Left ventricle myocardium inferior (tissue), 1 donor: Measurements from ENCODE around the gene TXNIP. TPM values are rescaled to one million over a fixed set of nuclear protein-coding genes. Genes with fewer than 3 reads are reported as not detected.

Experiments used
- DNase-seq: peaks from one replicate; pipeline ENCODE4 v3.0.0-alpha.2; 2020
- H3K27ac ChIP-seq: fragments of 200-600 bp; replicated peaks from 2 replicates; pipeline ENCODE4 v1.8.0; 2021
- H3K27me3 ChIP-seq: fragments of 200-600 bp; 2 replicates; pipeline ENCODE4 v1.8.0; 2021; ENCODE audit warnings: low read depth
- H3K36me3 ChIP-seq: fragments of 200-600 bp; 2 replicates; pipeline ENCODE4 v1.8.0; 2021
- H3K4me1 ChIP-seq: fragments of 200-600 bp; 2 replicates; pipeline ENCODE4 v1.8.0; 2021
- H3K4me3 ChIP-seq: fragments of 200-600 bp; 2 replicates; pipeline ENCODE4 v1.8.0; 2021; ENCODE audit warnings: mild to moderate bottlenecking, moderate library complexity
- H3K9me3 ChIP-seq: fragments of 200-600 bp; replicated peaks from 2 replicates; pipeline ENCODE4 v1.8.0; 2021
- intact Hi-C: fragments of 100-400 bp; cut with micrococcal nuclease; formaldehyde crosslinking; loops from one replicate; pipeline ENCODE4 v1.11.0; 2022
- total RNA-seq: library from RNA; stranded (reverse); fragmentation: NEBNext Ultra II Directional; extraction: Animal tissue kit (Norgen Biotek cat#: 25700); gene quantifications from one replicate; pipeline ENCODE4 v1.2.1, GENCODE V29; 2021
- TF ChIP-seq, protein P1 (sequence below): fragments of 200-600 bp; IDR thresholded peaks from 2 replicates; pipeline ENCODE4 v1.8.0; 2021; ENCODE audit warnings: antibody characterized with exemption, mild to moderate bottlenecking, borderline replicate concordance
- donor health status: DM: no; HTN: yes; CAD: no; lungs with severe emphysema.

TXNIP gene
- total RNA-seq, 1 donor from 2014 or later: 753 TPM

DNA sequence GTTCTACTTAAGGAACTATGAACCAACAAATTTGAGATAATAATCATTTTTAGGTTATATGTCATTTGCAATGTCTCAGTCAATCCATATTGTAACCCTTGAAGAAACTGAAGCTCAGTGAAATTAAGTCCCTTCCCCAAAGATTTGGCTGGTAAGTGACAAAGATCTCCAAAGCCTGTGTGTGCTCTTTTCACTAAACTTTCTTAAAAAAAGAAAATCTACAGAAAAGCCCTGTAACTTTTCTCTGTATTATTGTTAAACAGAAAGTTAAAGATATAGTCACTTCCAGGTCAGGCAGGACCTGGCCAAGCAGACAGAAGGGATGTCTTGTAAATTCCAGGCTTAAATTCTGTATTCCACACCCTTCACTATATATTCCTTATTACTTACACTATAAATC lies 40.0 kb downstream of the TXNIP start:
- H3K27ac ChIP-seq: peak overlapping the region; percentile 98
- H3K27me3 ChIP-seq: no peaks in the 10 kb centered on the region
- no peaks in the 10 kb centered on the region for H3K9me3 ChIP-seq
- TF ChIP-seq, protein P1, sequence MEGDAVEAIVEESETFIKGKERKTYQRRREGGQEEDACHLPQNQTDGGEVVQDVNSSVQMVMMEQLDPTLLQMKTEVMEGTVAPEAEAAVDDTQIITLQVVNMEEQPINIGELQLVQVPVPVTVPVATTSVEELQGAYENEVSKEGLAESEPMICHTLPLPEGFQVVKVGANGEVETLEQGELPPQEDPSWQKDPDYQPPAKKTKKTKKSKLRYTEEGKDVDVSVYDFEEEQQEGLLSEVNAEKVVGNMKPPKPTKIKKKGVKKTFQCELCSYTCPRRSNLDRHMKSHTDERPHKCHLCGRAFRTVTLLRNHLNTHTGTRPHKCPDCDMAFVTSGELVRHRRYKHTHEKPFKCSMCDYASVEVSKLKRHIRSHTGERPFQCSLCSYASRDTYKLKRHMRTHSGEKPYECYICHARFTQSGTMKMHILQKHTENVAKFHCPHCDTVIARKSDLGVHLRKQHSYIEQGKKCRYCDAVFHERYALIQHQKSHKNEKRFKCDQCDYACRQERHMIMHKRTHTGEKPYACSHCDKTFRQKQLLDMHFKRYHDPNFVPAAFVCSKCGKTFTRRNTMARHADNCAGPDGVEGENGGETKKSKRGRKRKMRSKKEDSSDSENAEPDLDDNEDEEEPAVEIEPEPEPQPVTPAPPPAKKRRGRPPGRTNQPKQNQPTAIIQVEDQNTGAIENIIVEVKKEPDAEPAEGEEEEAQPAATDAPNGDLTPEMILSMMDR: no peak
- H3K36me3 ChIP-seq: peaks cover 8% of the 10 kb centered on the region
- DNase-seq: no peak
- intact Hi-C loops: no loop called here
- peak overlapping the region; percentile 80 for H3K4me3 ChIP-seq
- H3K4me1 ChIP-seq: peaks cover 84% of the 10 kb centered on the region

DNA sequence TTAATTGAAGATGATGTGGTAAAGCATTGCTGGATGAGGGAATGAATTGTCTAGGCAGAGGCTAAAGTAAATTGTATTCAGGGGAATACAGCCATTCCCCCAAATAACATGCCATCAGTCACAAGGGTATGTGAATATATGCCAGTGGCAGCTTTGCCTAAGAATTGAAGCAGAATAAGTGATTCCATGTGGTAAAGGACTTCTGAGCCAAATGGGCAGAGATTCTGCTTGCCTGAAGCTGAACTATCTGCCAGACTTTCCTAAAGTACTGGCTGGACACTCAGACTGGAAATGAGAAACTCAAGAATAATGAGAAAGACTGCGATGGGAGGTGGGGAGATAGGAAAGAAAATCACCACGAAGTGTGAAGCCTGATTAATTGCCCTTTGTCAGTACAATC lies 40.9 kb downstream of the TXNIP start:
- peak overlapping the region; percentile 80 for H3K4me3 ChIP-seq
- peaks cover 84% of the 10 kb centered on the region for H3K4me1 ChIP-seq
- H3K27ac ChIP-seq: peak overlapping the region; percentile 98
- H3K27me3 ChIP-seq: no peaks in the 10 kb centered on the region
- intact Hi-C loops: no loop called here
- no peaks in the 10 kb centered on the region for H3K9me3 ChIP-seq
- no peak for DNase-seq
- H3K36me3 ChIP-seq: peaks cover 11% of the 10 kb centered on the region
- TF ChIP-seq, protein P1: no peak

DNA sequence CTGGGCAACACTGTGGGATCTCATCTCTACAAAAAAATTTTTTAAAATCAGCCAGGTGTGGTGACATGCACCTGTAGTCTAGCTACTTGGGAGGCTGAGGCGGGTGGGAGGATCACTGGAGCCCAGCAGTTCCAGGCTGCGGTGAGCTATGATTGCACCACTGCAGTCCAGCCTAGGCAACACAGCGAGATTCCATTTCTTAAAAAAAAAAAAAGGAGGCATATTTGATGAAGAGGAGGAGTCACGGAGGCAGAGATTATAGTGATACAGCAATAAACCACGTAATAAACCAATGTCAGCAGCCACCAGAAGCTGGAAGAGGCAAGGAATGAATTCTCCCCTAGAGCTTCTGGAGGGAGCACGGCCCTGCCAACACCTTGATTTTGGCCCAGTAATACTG lies 42.5 kb downstream of the TXNIP start:
- H3K27me3 ChIP-seq: no peaks in the 10 kb centered on the region
- no peaks in the 10 kb centered on the region for H3K9me3 ChIP-seq
- H3K36me3 ChIP-seq: peaks cover 11% of the 10 kb centered on the region
- TF ChIP-seq, protein P1: no peak
- intact Hi-C loops: no loop called here
- DNase-seq: no peak
- no peak overlapping the region for H3K27ac ChIP-seq
- no peak overlapping the region for H3K4me3 ChIP-seq
- H3K4me1 ChIP-seq: peaks cover 85% of the 10 kb centered on the region

DNA sequence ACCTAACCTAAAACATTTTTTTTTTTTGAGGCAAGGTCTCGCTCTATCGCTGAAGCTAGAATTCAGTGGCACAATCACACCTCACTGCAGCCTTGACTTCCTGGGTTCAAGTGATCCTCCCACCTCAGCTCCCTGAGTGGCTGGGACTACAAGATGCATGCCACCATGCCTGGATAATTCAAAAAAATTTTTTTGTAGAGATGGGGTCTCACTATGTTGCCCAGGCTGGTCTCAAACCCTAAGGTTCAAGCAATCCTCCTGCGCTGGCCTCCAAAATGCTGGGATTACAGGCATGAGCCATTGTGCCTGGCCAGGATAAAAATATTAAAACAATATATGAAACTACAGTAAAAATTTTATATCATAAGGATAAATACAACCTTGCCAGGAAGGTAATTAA lies 43.5 kb downstream of the TXNIP start:
- H3K9me3 ChIP-seq: no peaks in the 10 kb centered on the region
- TF ChIP-seq, protein P1: no peak
- no peak for DNase-seq
- no peak overlapping the region for H3K27ac ChIP-seq
- peaks cover 11% of the 10 kb centered on the region for H3K36me3 ChIP-seq
- H3K4me1 ChIP-seq: peaks cover 86% of the 10 kb centered on the region
- intact Hi-C loops: no loop called here
- no peaks in the 10 kb centered on the region for H3K27me3 ChIP-seq
- H3K4me3 ChIP-seq: no peak overlapping the region

DNA sequence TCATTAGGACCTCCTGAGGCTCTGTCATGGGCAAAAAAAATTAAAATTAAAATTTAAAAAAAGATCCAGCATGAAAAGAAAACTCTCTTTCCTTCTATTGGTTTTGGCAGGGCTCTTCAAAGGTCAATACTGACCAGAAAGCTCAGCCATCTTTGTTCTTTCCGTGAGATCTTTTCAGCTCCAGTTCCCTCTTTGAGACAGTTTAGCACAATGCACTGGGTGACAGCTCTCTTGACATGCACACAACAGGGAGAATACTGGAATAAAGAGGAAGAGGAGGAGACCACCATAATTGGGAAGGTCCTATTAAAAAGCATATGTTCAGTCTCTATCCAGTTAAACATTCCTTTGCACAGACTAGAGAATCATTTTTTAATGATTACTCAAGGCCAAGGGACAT lies 44.9 kb downstream of the TXNIP start:
- TF ChIP-seq, protein P1: no peak
- no peaks in the 10 kb centered on the region for H3K27me3 ChIP-seq
- peaks cover 20% of the 10 kb centered on the region for H3K36me3 ChIP-seq
- no peak overlapping the region for H3K27ac ChIP-seq
- H3K9me3 ChIP-seq: no peaks in the 10 kb centered on the region
- peaks cover 74% of the 10 kb centered on the region for H3K4me1 ChIP-seq
- intact Hi-C loops: no loop called here
- DNase-seq: no peak
- H3K4me3 ChIP-seq: no peak overlapping the region

DNA sequence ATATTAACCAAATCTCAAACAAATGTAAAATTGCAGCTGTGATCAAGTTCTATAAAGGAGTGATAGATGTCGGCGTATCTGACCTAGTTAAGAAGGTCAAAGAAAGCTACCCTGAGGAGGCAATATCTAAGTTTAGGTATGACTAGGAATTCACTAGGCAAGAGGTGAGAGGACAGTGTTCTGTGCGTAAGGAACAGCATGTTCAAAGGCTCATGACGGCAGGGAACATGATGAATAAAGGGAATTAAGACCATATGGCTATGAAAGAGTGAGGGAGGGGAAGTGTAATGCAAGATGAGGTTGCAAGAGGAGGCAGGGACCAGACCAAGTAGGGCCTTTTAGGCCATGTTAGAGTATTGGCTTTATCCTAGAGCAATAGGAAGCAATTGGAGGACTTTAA lies 47.2 kb downstream of the TXNIP start:
- Histone ChIP-seq H3K36me3 (peaks cover 36% of the 10 kb centered on the region), H3K27me3 (no peaks in the 10 kb centered on the region), H3K9me3 (no peaks in the 10 kb centered on the region), H3K4me1 (peaks cover 51% of the 10 kb centered on the region), H3K4me3 (no peak overlapping the region), H3K27ac (peak overlapping the region; percentile 62)
- intact Hi-C loops: no loop called here
- no peak for DNase-seq
- TF ChIP-seq, protein P1: no peak
